Neutrophil (primary cell): ENCODE measurements around the gene CCDC93.
"Not testable (repeated sequence)": the region's sequence is repeated elsewhere in the genome, so short reads cannot be mapped to it uniquely, and the experiment has no call there.

Experiments
- H3K27ac ChIP-seq: fragments of 200-600 bp; sonication (generic); 2 replicates; pipeline ENCODE4 v1.5.1; 2016; ENCODE audit warnings: mild to moderate bottlenecking, moderate library complexity
- H3K27me3 ChIP-seq: fragments of 200-600 bp; sonication (generic); 2 replicates; pipeline ENCODE4 v1.6.0; 2016; ENCODE audit warnings: mild to moderate bottlenecking
- H3K36me3 ChIP-seq: fragments of 200-600 bp; sonication (generic); 2 replicates; pipeline ENCODE4 v1.5.1; 2017
- H3K4me1 ChIP-seq, 2 experiments: fragments of 200-600 bp in 1 of 2; sonication (generic) in 1 of 2; 1 replicate in 1 of 2; 2 replicates in 1 of 2; pipeline versions ENCODE4 v1.5.1 to v1.6.1; 2013 to 2016; ENCODE audit warnings: low read depth in 1 of 2, low read length in 1 of 2, mild to moderate bottlenecking in 1 of 2, moderate library complexity in 1 of 2; ENCODE audit not compliant: control insufficient read depth in 1 of 2, insufficient read depth in 1 of 2
- H3K4me3 ChIP-seq, 2 experiments: fragments of 200-600 bp in 1 of 2; sonication (generic) in 1 of 2; 1 replicate in 1 of 2; 2 replicates in 1 of 2; pipeline ENCODE4 v1.5.1; 2013 to 2016; ENCODE audit warnings: low read depth in 1 of 2, low read length in 1 of 2, mild to moderate bottlenecking in 1 of 2, moderate library complexity in 1 of 2
- H3K9me3 ChIP-seq: fragments of 200-600 bp; sonication (generic); 2 replicates; pipeline ENCODE4 v1.5.1; 2016
- CTCF ChIP-seq: fragments of 200-600 bp; sonication (generic); IDR thresholded peaks from 2 replicates; pipeline ENCODE4 v1.5.1; 2016; ENCODE audit warnings: antibody characterized with exemption

Gene CCDC93

GRCh38 chr2:117933884-117934354 is 80.0 kb downstream of the CCDC93 start:
- Histone ChIP-seq H3K36me3 (peaks cover 100% of the 10 kb centered on the region), H3K9me3 (no peaks in the 10 kb centered on the region), H3K27me3 (no peaks in the 10 kb centered on the region), H3K4me3 (no peak overlapping the region), H3K27ac (no peak overlapping the region), H3K4me1 (no peaks in the 10 kb centered on the region)
- no peak for TF ChIP-seq CTCF

- Histone ChIP-seq H3K9me3 (no peaks in the 10 kb centered on the region), H3K27me3 (no peaks in the 10 kb centered on the region), H3K27ac (no peak overlapping the region), H3K4me1 (no peaks in the 10 kb centered on the region), H3K36me3 (peaks cover 83% of the 10 kb centered on the region), H3K4me3 (no peak overlapping the region)
- TF ChIP-seq CTCF, result no peak
Observed at GRCh38 chr2:117931978-117932377, 81.9 kb downstream of the CCDC93 start.

- Histone ChIP-seq H3K27ac (no peak overlapping the region), H3K27me3 (no peaks in the 10 kb centered on the region), H3K36me3 (peaks cover 75% of the 10 kb centered on the region), H3K9me3 (no peaks in the 10 kb centered on the region), H3K4me3 (no peak overlapping the region), H3K4me1 (no peaks in the 10 kb centered on the region)
- no peak for TF ChIP-seq CTCF
Observed at GRCh38 chr2:117931266-117931665, 82.6 kb downstream of the CCDC93 start.

- no peak overlapping the region for H3K27ac ChIP-seq
- no peaks in the 10 kb centered on the region for H3K27me3 ChIP-seq
- H3K4me3 ChIP-seq, result no peak overlapping the region
- TF ChIP-seq CTCF, result no peak
- no peaks in the 10 kb centered on the region for H3K4me1 ChIP-seq
- peaks cover 71% of the 10 kb centered on the region for H3K36me3 ChIP-seq
- H3K9me3 ChIP-seq, result no peaks in the 10 kb centered on the region
Observed at GRCh38 chr2:117930775-117931174, 83.1 kb downstream of the CCDC93 start.

GRCh38 chr2:117923471-117923870 is 90.4 kb downstream of the CCDC93 start:
- H3K9me3 ChIP-seq, H3K4me1 ChIP-seq, H3K27me3 ChIP-seq, H3K27ac ChIP-seq, H3K4me3 ChIP-seq: not testable (repeated sequence)
- H3K36me3 ChIP-seq, result peaks cover 55% of the 10 kb centered on the region

GRCh38 chr2:117921520-117921919 is 92.3 kb downstream of the CCDC93 start:
- H3K9me3 ChIP-seq, result no peaks in the 10 kb centered on the region
- no peak for TF ChIP-seq CTCF
- no peaks in the 10 kb centered on the region for H3K4me1 ChIP-seq
- no peaks in the 10 kb centered on the region for H3K27me3 ChIP-seq
- peaks cover 74% of the 10 kb centered on the region for H3K36me3 ChIP-seq
- no peak overlapping the region for H3K4me3 ChIP-seq
- H3K27ac ChIP-seq, result no peak overlapping the region
